SK-N-SH (cell line): ENCODE results near the gene PLEKHM3. TPM values are rescaled to one million over a fixed set of nuclear protein-coding genes. Genes with fewer than 3 reads are reported as not detected.

Experiments used
- CTCF ChIA-PET: fragments of 300-600, 350-600 bp; formaldehyde crosslinking; extraction: SDS; loops from one replicate; lab custom pipeline; 2021; lab: Yijun Ruan, JAX
- POLR2A ChIA-PET: fragments of 350-600 bp; sonication (Branson Sonifier 250); formaldehyde crosslinking; extraction: SDS; loops from one replicate; lab custom pipeline; 2020; ENCODE audit warnings: antibody characterized with exemption, inconsistent platforms; lab: Yijun Ruan, JAX
- DNase-seq: peaks from one replicate; pipeline ENCODE4 v3.0.0; 2012
- H2AFZ ChIP-seq: fragments of 200-600 bp; sonication (generic); 2 replicates; pipeline ENCODE4 v1.8.1; 2016; ENCODE audit warnings: antibody characterized with exemption, mild to moderate bottlenecking, low read depth
- H3F3A ChIP-seq: fragments of 200-600 bp; sonication (generic); replicated peaks from 2 replicates; pipeline ENCODE3; 2016; ENCODE audit warnings: antibody characterized with exemption, mild to moderate bottlenecking; ENCODE audit not compliant: insufficient read depth
- H3K27ac ChIP-seq, 2 experiments: fragments of 200-500 bp in 1 of 2; fragments of 200-600 bp in 1 of 2; sonication (Bioruptor generic) in 1 of 2; sonication (generic), shearing (Covaris generic) in 1 of 2; 2 replicates each; pipeline versions ENCODE4 v1.5.1 to v1.6.1; 2014 to 2016; ENCODE audit warnings: low read depth in 2 of 2, inconsistent platforms in 1 of 2, low read length in 1 of 2, mild to moderate bottlenecking in 1 of 2, mixed read lengths in 1 of 2
- H3K27me3 ChIP-seq: fragments of 200-600 bp; sonication (generic), shearing (Covaris generic); 2 replicates; pipeline ENCODE4 v1.6.1; 2016; ENCODE audit warnings: mixed run types; ENCODE audit not compliant: insufficient read depth
- H3K36me3 ChIP-seq, 2 experiments: fragments of 200-500 bp in 1 of 2; fragments of 200-600 bp in 1 of 2; sonication (Bioruptor generic) in 1 of 2; sonication (generic) in 1 of 2; replicated peaks in 1 of 2; 2 replicates each; pipeline versions ENCODE3 to v1.5.1; 2014 to 2016; ENCODE audit warnings: low read length in 1 of 2, mild to moderate bottlenecking in 1 of 2; ENCODE audit not compliant: insufficient read depth in 2 of 2, control insufficient read depth in 1 of 2
- H3K4me1 ChIP-seq, 2 experiments: fragments of 200-500 bp in 1 of 2; fragments of 200-600 bp in 1 of 2; sonication (Bioruptor generic) in 1 of 2; sonication (generic), shearing (Covaris generic) in 1 of 2; 2 replicates each; pipeline versions ENCODE4 v1.5.1 to v1.6.1; 2014 to 2016; ENCODE audit warnings: low read depth in 1 of 2, low read length in 1 of 2, mixed run types in 1 of 2; ENCODE audit not compliant: insufficient read depth in 2 of 2, control insufficient read depth in 1 of 2
- H3K4me2 ChIP-seq: fragments of 200-600 bp; sonication (generic), shearing (Covaris generic); 2 replicates; pipeline ENCODE4 v1.6.1; 2017; ENCODE audit warnings: mixed run types
- H3K4me3 ChIP-seq, 2 experiments: fragments of 200-500 bp in 1 of 2; fragments of 200-600 bp in 1 of 2; sonication (Bioruptor generic) in 1 of 2; sonication (generic), shearing (Covaris generic) in 1 of 2; 2 replicates each; pipeline versions ENCODE4 v1.5.1 to v1.8.1; 2014 to 2016; ENCODE audit warnings: low read depth in 2 of 2, inconsistent platforms in 1 of 2, low read length in 1 of 2, mild to moderate bottlenecking in 1 of 2, mixed read lengths in 1 of 2, moderate library complexity in 1 of 2
- H3K79me2 ChIP-seq: fragments of 200-600 bp; sonication (generic); 2 replicates; pipeline ENCODE4 v1.8.1; 2017; ENCODE audit warnings: mild to moderate bottlenecking; ENCODE audit not compliant: insufficient read depth
- H3K9ac ChIP-seq: fragments of 200-600 bp; sonication (generic); 2 replicates; pipeline ENCODE4 v1.6.1; 2017; ENCODE audit warnings: mixed run types
- H3K9me2 ChIP-seq: fragments of 200-600 bp; sonication (generic); 2 replicates; pipeline ENCODE4 v1.6.1; 2017; ENCODE audit warnings: mixed run types
- H3K9me3 ChIP-seq: fragments of 200-600 bp; sonication (generic); 2 replicates; pipeline ENCODE4 v1.6.1; 2017; ENCODE audit warnings: mixed run types, mild to moderate bottlenecking, moderate library complexity
- H4K20me1 ChIP-seq: fragments of 200-600 bp; sonication (generic); 2 replicates; pipeline ENCODE4 v1.6.1; 2017; ENCODE audit warnings: mild to moderate bottlenecking, mixed run types; ENCODE audit not compliant: insufficient read depth
- CHD2 ChIP-seq: fragments of 150-350 bp; IDR thresholded peaks from 2 replicates; pipeline ENCODE4 v1.6.1; 2018; ENCODE audit warnings: low read length; ENCODE audit not compliant: partially characterized antibody
- ELF1 ChIP-seq: IDR thresholded peaks from 2 replicates; pipeline ENCODE4 v1.4.0; 2012
- EP300 ChIP-seq, 2 experiments: IDR thresholded peaks; 2 replicates each; pipeline versions ENCODE4 v1.4.0 to v1.6.1; 2012; ENCODE audit warnings: borderline replicate concordance in 1 of 2, low read depth in 1 of 2, low read length in 1 of 2
- FOXJ3 ChIP-seq: sonication (generic); formaldehyde crosslinking; IDR thresholded peaks from 2 replicates; pipeline ENCODE4 v1.5.1; 2020; ENCODE audit warnings: mild to moderate bottlenecking, missing genetic modification reagents
- GATA2 ChIP-seq: sonication (generic); formaldehyde crosslinking; IDR thresholded peaks from 2 replicates; pipeline ENCODE4 v1.5.0; 2020; ENCODE audit warnings: mild to moderate bottlenecking, missing genetic modification reagents
- JUND ChIP-seq: IDR thresholded peaks from 2 replicates; pipeline ENCODE4 v1.4.0; 2012
- MXI1 ChIP-seq: IDR thresholded peaks from 2 replicates; pipeline ENCODE4 v1.6.1; 2012; ENCODE audit warnings: mild to moderate bottlenecking, low read depth, low read length, improper control_type of control experiment
- NFIC ChIP-seq: IDR thresholded peaks from 2 replicates; pipeline ENCODE4 v1.4.0; 2012; ENCODE audit warnings: borderline replicate concordance
- NRF1 ChIP-seq: IDR thresholded peaks from 2 replicates; pipeline ENCODE4 v1.6.1; 2012; ENCODE audit warnings: low read depth, mild to moderate bottlenecking, low read length
- RAD21 ChIP-seq: IDR thresholded peaks from 2 replicates; pipeline ENCODE4 v1.6.1; 2012; ENCODE audit warnings: mild to moderate bottlenecking, low read length
- RCOR1 ChIP-seq: fragments of 150-350 bp; IDR thresholded peaks from 2 replicates; pipeline ENCODE4 v1.6.1; 2017; ENCODE audit warnings: antibody characterized with exemption, low read length
- REST ChIP-seq: IDR thresholded peaks from 2 replicates; pipeline ENCODE4 v1.6.1; 2012; ENCODE audit warnings: mild to moderate bottlenecking, low read depth, low read length, moderate library complexity
- RFX5 ChIP-seq: IDR thresholded peaks from 2 replicates; pipeline ENCODE4 v1.6.1; 2012; ENCODE audit warnings: mild to moderate bottlenecking, improper control_type of control experiment, low read length
- TEAD4 ChIP-seq: IDR thresholded peaks from 2 replicates; pipeline ENCODE4 v1.4.0; 2012; ENCODE audit warnings: mild to moderate bottlenecking, borderline replicate concordance; ENCODE audit not compliant: insufficient read depth
- YY1 ChIP-seq: IDR thresholded peaks from 2 replicates; pipeline ENCODE4 v1.4.0; 2012; ENCODE audit warnings: low read depth, mild to moderate bottlenecking
- ZBTB33 ChIP-seq: IDR thresholded peaks from 2 replicates; pipeline ENCODE4 v1.4.0; 2012; ENCODE audit warnings: low read depth, borderline replicate concordance
- WGBS: methylation state at CpG from one replicate; pipeline ENCODE4 v1.1.6; 2017; ENCODE audit warnings: low lambda C conversion rate; 5-methylcytosine and 5-hydroxymethylcytosine counted together
- polyA plus RNA-seq, 3 experiments: library from polyadenylated mRNA; depleted of rRNA; stranded (reverse); fragments of >200 nt; gene quantifications; 2 replicates each; pipeline ENCODE4 v1.2.3, GENCODE V29; 2012
- small RNA-seq, 7 experiments: library from RNA; depleted of rRNA; stranded (forward); fragments of <200 nt; gene quantifications; one replicate each; pipeline ENCODE3, GENCODE V24; 2012
- TF ChIP-seq, protein P1 (sequence below): IDR thresholded peaks from 2 replicates; pipeline ENCODE4 v1.4.0; 2012; ENCODE audit warnings: low read depth, borderline replicate concordance
- TF ChIP-seq, protein P2 (sequence below): IDR thresholded peaks from 2 replicates; pipeline ENCODE4 v1.4.0; 2012; ENCODE audit warnings: low read depth
- TF ChIP-seq, protein P3 (sequence below): fragments of 150-350 bp; IDR thresholded peaks from 2 replicates; pipeline ENCODE4 v1.6.1; 2016; ENCODE audit warnings: mild to moderate bottlenecking, low read depth, low read length

The PLEKHM3 gene
- polyA plus RNA-seq, 1 of the 3 experiments (the other 2 are of a cell fraction), result 1.9 TPM

GRCh38 chr2:207771421-207771820 lies 253.9 kb downstream of the PLEKHM3 start:
- POLR2A ChIA-PET, result no interaction called here
- Histone ChIP-seq H3K79me2 (no peaks in the 10 kb centered on the region), H3K4me1 (peaks cover 0 to 18% of the 10 kb centered on the region in 2 experiments; a peak in 1 of 4 replicates), H3K9ac (no peak overlapping the region), H3K36me3 (peaks cover 0 to 5% of the 10 kb centered on the region in 2 experiments), H3K9me3 (no peaks in the 10 kb centered on the region), H3K9me2 (no peaks in the 10 kb centered on the region), H3K27me3 (no peaks in the 10 kb centered on the region), H3K27ac (no peak overlapping the region), H3K4me2 (no peak overlapping the region), H3F3A (no peaks in the 10 kb centered on the region)
- 91% methylated on average over 14 of the region's 14 CpGs for WGBS
- TF ChIP-seq FOXJ3 (CRISPR knock-in tag) (no peak), ELF1 (no peak), MXI1 (no peak), JUND (no peak), RFX5 (no peak), REST (no peak), TEAD4 (no peak), NRF1 (no peak), GATA2 (CRISPR knock-in tag) (no peak), NFIC (no peak), RCOR1 (no peak), CHD2 (no peak), RAD21 (no peak), YY1 (no peak), EP300 (IDR thresholded peaks at IDR 0.05; ENCODE audit: borderline replicate concordance in 1 of 2, low read depth in 1 of 2, low read length in 1 of 2) (no peak), ZBTB33 (no peak)
- TF ChIP-seq, protein P1, sequence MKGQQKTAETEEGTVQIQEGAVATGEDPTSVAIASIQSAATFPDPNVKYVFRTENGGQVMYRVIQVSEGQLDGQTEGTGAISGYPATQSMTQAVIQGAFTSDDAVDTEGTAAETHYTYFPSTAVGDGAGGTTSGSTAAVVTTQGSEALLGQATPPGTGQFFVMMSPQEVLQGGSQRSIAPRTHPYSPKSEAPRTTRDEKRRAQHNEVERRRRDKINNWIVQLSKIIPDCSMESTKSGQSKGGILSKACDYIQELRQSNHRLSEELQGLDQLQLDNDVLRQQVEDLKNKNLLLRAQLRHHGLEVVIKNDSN, result no peak
- TF ChIP-seq, protein P2, sequence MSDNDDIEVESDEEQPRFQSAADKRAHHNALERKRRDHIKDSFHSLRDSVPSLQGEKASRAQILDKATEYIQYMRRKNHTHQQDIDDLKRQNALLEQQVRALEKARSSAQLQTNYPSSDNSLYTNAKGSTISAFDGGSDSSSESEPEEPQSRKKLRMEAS, result no peak
- TF ChIP-seq, protein P3, sequence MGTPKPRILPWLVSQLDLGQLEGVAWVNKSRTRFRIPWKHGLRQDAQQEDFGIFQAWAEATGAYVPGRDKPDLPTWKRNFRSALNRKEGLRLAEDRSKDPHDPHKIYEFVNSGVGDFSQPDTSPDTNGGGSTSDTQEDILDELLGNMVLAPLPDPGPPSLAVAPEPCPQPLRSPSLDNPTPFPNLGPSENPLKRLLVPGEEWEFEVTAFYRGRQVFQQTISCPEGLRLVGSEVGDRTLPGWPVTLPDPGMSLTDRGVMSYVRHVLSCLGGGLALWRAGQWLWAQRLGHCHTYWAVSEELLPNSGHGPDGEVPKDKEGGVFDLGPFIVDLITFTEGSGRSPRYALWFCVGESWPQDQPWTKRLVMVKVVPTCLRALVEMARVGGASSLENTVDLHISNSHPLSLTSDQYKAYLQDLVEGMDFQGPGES, result no peak
- TF ChIP-seq, all 33 proteins: peak for 0
- Histone ChIP-seq H3K4me3 (no peak overlapping the region), H4K20me1 (no peaks in the 10 kb centered on the region), H2AFZ (no peak overlapping the region)
- DNase-seq, result no peak
- CTCF ChIA-PET, result no interaction called here

Small RNA genes within 50 kb of the gene (small RNA-seq; reads per million reads assigned to genes)
- gene RNA5SP116, result 0 reads per million in 7 experiments
- gene RNU6-360P, result 0 reads per million in 7 experiments

Other genes starting within 250 kb of the PLEKHM3 start
- gene CRYGD, start 99.0 kb upstream of the PLEKHM3 start, polyA plus RNA-seq (2012; rRNA removed), result not detected in 2 replicates
- gene CRYGC, start 104.3 kb upstream of the PLEKHM3 start, polyA plus RNA-seq (2012; rRNA removed), result 0.21 and 0.31 TPM in 2 replicates
- gene CRYGB, start 120.6 kb upstream of the PLEKHM3 start, polyA plus RNA-seq (2012; rRNA removed), result not detected in 2 replicates
- gene CRYGA, start 138.1 kb upstream of the PLEKHM3 start, polyA plus RNA-seq (2012; rRNA removed), result not detected in 2 replicates
- not detected in 2 replicates for gene C2orf80, start 164.5 kb upstream of the PLEKHM3 start, polyA plus RNA-seq (2012; rRNA removed)
- 43.4 and 57.2 TPM in 2 replicates for gene IDH1, start 229.5 kb upstream of the PLEKHM3 start, polyA plus RNA-seq (2012; rRNA removed)
- 7.0 and 10.2 TPM in 2 replicates for gene PIKFYVE, start 240.7 kb upstream of the PLEKHM3 start, polyA plus RNA-seq (2012; rRNA removed)